CD1c-positive myeloid dendritic cell (primary cell): ENCODE results near the gene SOCS3.
A peak's percentile ranks its signal among the peaks of the same experiment; 100 is the strongest.

Experiments
- DNase-seq: peaks from one replicate; pipeline ENCODE4 v3.0.0-alpha.2; 2016; ENCODE audit errors: extremely low spot score

The SOCS3 gene

GRCh38 chr17:78390241-78391050 lies 30.6 kb upstream of the SOCS3 start:
- DNase-seq, result no peak

- peak; percentile 94 for DNase-seq
Observed at GRCh38 chr17:78387977-78388941, 28.4 kb upstream of the SOCS3 start.

DNA sequence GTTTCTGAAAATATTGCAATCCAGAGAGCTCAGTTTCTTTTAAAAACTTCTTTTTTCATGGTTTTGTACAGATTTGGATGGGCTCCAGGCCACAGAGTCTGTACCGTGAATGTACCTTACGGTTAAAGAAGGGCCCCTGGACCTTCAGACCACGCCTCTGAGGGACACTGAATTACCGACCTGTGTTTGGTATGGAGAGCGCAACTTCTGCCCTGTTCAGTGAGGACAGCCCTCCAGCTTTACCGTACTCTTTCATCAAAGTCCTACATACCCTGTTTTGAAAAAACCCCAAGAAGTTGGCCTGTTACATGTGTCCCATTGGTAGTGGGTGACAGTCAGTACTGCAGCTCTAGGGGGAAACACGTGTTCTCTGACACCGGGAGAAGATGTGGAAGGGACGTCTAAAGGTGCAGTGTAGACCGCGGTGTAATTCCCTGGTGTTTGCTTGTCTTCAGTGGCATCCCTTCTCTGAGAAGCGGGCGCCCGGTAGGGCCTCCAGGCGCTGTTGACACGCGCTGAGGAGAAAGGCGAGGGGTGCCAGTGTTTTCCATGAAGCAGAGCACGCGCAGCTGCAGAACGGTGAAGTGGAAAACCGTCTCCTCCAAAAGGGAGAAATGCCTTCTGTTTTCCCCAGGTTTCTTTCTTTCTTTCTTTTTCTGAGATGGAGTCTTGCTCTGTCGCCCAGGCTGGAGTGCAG lies 24.8 kb upstream of the SOCS3 start:
- DNase-seq, result no peak

DNA sequence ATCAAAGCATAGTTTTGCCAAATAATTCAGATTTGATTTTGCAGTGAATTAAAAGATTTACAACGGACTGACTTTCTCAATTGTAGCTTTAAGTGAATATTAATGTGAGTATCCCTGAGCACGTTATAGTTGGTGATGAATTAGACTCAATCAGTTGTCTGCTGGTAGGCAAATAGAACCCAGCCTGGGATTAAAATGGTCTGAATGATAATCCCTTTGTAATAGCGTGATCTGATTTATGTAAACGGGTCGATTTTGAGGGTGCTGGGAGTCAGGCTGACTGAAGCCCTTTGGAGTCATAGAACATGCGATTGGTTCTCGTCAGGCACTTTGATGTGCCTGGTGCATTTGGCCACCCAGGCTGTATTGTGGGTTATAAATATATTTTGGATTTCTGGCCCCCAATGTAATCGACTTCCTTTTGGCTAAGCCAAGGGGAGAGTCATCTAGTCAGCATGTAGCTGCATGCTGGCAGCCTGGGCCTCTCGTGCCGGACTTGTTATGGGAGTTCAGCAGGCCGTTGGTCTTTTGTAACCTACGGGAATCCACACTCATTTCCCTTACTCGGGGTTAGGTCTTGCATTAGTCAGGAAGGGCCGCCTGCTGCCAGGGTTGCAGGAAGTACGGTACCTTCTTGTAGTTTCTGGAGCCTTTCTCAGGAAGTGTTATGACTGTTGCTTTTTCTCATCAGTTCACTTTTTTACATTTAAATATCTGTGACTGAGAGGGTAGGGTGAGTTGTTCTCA lies 24.0 kb upstream of the SOCS3 start:
- peak; percentile 94 for DNase-seq

DNA sequence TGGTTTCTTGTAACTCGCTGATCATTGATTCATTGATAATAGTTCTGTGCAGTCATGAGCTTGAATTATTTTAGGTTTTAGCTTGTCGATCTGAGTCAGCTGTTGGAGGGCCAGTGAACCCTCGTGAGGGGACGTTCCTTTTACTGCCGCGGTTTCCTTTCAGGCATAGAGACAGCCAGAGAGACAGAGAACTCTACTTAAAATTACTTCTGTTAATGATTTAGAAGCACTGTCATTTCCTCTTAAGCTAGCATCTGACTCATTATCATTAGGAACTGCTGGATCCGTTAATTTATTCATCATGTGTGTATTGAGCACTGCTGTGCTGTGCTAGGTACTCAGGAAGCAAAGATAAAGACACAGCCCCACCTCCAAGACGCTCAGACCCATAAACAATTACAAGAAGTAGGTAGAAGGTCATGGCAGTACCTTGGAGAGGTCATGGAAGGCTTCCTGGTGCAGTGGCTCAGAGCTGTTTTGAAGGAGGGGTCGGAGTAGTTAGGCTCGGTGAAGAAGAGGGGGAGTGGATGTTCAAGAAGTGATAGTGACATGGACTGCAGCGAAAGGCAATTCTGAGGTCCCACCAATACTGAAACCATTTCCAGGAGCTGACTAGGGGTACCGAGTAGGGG lies 21.8 kb upstream of the SOCS3 start:
- DNase-seq, result peak; percentile 85

GRCh38 chr17:78380370-78380769 lies 20.5 kb upstream of the SOCS3 start:
- DNase-seq, result no peak

- peak; percentile 67 for DNase-seq
Observed at GRCh38 chr17:78379131-78379491, 19.2 kb upstream of the SOCS3 start.

GRCh38 chr17:78378225-78379130 lies 18.6 kb upstream of the SOCS3 start, which contains the start of gene PGS1:
TSS of gene PGS1 (plus strand) at chr17:78378649. CDS start at chr17:78378666, 17 bp downstream.
- peak; percentile 89 for DNase-seq

DNA sequence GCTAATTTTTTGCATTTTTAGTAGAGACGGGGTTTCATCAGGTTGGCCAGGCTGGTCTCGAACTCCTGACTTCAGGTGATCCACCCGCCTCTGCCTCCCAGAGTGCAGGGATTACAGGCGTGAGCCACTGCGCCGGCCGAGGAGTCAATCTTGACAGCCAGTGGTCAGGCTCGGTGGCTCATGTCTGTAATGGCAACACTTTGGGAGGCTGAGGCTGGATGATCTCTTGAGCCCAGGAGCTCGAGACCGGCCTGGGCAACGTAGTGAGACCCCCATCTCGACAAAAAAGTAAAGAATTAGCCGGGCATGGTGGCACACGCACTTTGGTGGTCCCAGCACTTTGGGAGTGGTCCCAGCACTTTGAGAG lies 18.0 kb upstream of the SOCS3 start:
- DNase-seq, result no peak

GRCh38 chr17:78376161-78376560 lies 16.3 kb upstream of the SOCS3 start:
- no peak for DNase-seq

- DNase-seq, result peak; percentile 91
Observed at GRCh38 chr17:78375401-78376151, 15.7 kb upstream of the SOCS3 start.

DNA sequence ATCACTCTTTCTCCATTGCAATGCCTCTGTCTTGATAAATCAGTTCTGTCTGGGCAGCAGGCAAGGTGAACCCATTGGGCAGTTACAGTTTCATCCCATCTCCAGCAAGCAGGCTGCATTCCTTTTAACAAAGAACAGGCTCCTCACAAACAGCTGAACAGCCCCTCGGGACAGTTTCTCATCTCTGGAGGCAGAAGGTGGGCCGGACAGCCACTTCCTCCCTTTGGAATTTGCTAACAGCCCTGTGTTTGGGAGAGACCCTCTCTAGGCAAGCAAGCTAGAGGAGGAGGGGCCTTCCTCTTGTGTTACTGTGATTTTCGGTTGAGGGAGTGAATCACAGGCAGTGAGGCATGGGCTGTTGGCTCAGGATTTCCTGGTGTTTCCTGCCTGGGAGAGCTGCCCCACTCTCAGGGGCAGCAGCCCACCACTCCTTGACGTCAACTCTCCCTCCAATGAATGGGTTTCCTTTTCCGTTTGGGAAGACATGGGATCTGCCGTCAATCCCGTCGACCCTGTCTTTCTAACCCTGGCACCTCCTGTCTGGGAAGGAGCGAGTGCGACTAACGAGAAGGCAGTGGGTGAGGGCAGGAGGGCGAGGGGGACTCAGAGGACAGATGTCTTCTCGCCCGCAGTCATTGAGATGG lies 14.9 kb upstream of the SOCS3 start:
- peak; percentile 39 for DNase-seq

GRCh38 chr17:78374189-78374588 lies 14.3 kb upstream of the SOCS3 start:
- no peak for DNase-seq

GRCh38 chr17:78372841-78373240 lies 13.0 kb upstream of the SOCS3 start:
- no peak for DNase-seq

DNA sequence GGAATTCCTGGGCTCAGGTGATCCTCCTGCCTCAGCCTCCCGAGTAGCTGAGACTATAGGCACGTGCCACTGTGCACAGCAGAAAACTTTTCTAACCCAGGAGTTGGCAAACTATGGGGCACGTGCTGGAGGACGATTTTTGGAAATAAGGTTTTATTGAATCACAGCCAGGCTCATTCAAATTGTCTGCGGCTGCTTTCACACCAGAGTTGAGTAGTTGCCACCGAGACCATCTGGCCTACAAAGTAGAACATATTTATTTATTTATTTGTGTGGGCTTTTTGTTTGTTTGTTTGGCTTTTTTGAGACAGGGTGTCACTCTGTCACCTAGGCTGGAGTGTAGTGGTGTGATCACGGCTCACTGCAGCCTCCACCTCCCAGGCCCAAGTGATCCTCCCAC lies 11.2 kb upstream of the SOCS3 start:
- no peak for DNase-seq

GRCh38 chr17:78369791-78370381 lies 10.0 kb upstream of the SOCS3 start:
- no peak for DNase-seq

GRCh38 chr17:78368854-78369495 lies 9.1 kb upstream of the SOCS3 start:
- DNase-seq, result no peak

GRCh38 chr17:78368348-78368747 lies 8.5 kb upstream of the SOCS3 start:
- DNase-seq, result no peak
